ENCODE results near the gene CDH16.

Gene CDH16

GRCh38 chr16:66927918-66928649 is 9.4 kb upstream of the CDH16 start:
- DNase-seq, result no peak

- no peak for DNase-seq
Measured at GRCh38 chr16:66926961-66927436, 8.3 kb upstream of the CDH16 start.

GRCh38 chr16:66926171-66926947 is 7.7 kb upstream of the CDH16 start:
- DNase-seq, result no peak

- no peak for DNase-seq
Measured at GRCh38 chr16:66925322-66925840, 6.7 kb upstream of the CDH16 start, which contains the start of gene RRAD. Gene RRAD, minus strand, starts transcription at chr16:66925535. Its CDS starts 356 bp downstream, at chr16:66925179.

- DNase-seq, result peak; percentile 38
Measured at GRCh38 chr16:66924527-66925321, 6.0 kb upstream of the CDH16 start.

GRCh38 chr16:66923866-66924265 is 5.2 kb upstream of the CDH16 start:
- no peak for DNase-seq

GRCh38 chr16:66923247-66923731 is 4.6 kb upstream of the CDH16 start:
- DNase-seq, result no peak

GRCh38 chr16:66921729-66922450 is 3.2 kb upstream of the CDH16 start:
- DNase-seq, result no peak

- no peak for DNase-seq
Measured at GRCh38 chr16:66920924-66921680, 2.4 kb upstream of the CDH16 start.

- DNase-seq, result no peak
Measured at GRCh38 chr16:66920299-66920590, 1.6 kb upstream of the CDH16 start.

GRCh38 chr16:66919569-66920298 is 1.0 kb upstream of the CDH16 start:
- no peak for DNase-seq

- no peak for DNase-seq
Measured at GRCh38 chr16:66918355-66918754, 330 bp downstream of the CDH16 start.

- no peak for DNase-seq
Measured at GRCh38 chr16:66917741-66918140, 944 bp downstream of the CDH16 start.

- no peak for DNase-seq
Measured at GRCh38 chr16:66916518-66916917, 2.2 kb downstream of the CDH16 start.

- no peak for DNase-seq
Measured at GRCh38 chr16:66915041-66915440, 3.6 kb downstream of the CDH16 start.

GRCh38 chr16:66914541-66914940 is 4.1 kb downstream of the CDH16 start:
- no peak for DNase-seq

- DNase-seq, result no peak
Measured at GRCh38 chr16:66913711-66914110, 5.0 kb downstream of the CDH16 start.

- no peak for DNase-seq
Measured at GRCh38 chr16:66913081-66913480, 5.6 kb downstream of the CDH16 start.

GRCh38 chr16:66911801-66912200 is 6.9 kb downstream of the CDH16 start:
- no peak for DNase-seq

- DNase-seq, result no peak
Measured at GRCh38 chr16:66911112-66911511, 7.6 kb downstream of the CDH16 start.

All from activated naive CD4-positive, alpha-beta T cell treated with anti-CD3 and anti-CD28 coated beads, Interleukin-2, amount 50 U/mL, for 16 hours (primary cell).